GM12872 (cell line): ENCODE measurements around the gene ARMH2.

Experiments
- CTCF ChIP-seq: IDR thresholded peaks from 3 replicates; pipeline ENCODE4 v1.5.1; 2011; ENCODE audit warnings: low read depth, mild to moderate bottlenecking, low read length, moderate library complexity; ENCODE audit not compliant: insufficient read depth

ARMH2 gene

DNA sequence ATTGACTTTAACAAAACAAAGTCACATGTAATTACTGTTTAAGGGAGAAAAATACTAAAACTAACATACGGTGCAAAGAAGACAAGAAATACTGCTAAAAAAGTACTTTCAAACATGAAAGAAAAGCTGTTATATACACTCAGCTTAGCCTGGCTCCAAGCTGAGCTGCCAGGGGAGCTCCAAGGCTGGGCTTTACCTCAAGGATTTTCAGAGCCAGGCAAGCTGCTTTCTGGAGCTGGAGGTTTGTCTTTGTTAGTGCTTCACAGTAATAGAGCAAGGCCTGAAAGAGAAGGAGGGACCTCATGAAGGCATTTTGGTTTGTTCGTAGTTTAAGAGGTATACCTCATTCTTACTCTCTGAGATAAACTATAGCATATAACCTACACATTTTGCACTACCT lies 19.6 kb upstream of the ARMH2 start:
- no peak for TF ChIP-seq CTCF

- no peak for TF ChIP-seq CTCF
Observed at GRCh38 chr6:24809728-24810127, 11.0 kb upstream of the ARMH2 start.

DNA sequence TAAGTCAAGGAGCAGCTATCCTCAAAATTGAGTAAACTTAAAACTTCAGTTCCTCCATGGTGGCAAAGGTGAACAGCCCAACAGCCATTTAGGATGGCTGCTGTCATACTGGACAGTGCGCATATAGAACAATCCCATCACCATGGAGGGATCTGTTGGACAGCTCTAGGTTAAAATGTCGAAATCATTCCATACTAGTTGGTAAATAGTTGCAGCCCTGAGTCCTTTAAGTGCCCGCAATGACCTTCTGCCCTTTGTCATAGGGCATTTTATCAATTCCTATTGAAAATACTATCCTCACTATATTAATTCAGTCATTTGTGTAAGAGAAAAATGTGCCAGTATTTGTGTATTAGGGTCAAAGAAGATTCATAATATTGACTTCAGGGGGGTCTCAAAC lies 8.9 kb upstream of the ARMH2 start:
- TF ChIP-seq CTCF, result no peak

DNA sequence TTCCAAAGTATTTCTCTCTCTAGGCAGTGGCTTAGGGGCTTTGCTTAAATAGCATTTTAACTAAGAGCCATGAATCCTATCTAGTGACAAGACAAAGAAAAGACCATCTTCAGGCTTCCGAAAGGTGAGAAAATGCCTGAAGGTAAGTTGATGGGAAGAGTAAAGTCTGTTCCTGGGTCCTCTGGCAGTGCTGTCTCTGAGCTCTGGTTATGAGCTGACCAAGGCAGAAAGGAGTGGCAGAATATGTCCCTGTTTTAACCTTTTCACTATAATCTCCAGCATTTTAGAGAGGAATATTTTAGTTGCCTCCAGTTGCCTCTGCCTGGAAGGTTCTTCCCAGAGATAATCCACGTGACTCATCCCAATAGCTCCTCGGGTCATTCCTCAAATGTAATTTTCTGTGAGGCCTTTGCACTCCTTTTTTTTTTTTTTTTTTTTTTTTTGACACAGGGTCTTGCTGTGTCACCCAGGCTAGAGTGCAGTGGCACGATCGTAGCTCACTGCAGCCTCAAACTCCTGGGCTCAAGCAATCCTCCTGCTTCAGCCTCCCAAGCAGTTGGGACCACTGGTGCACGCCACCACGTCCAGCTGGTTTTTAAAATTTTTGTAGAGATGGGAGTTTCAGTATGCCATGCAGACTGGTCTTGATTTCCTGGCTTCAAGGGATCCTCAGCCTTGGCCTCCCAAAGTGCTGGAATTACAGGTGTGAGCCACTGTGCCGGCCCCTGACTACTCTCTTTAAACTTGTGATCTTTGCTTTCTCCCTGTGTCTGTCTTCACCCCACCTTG lies 3.7 kb upstream of the ARMH2 start:
- TF ChIP-seq CTCF, result no peak

- no peak for TF ChIP-seq CTCF
Observed at GRCh38 chr6:24799541-24799915, 811 bp upstream of the ARMH2 start.

- no peak for TF ChIP-seq CTCF
Observed at GRCh38 chr6:24797596-24798216, 1.0 kb downstream of the ARMH2 start.

DNA sequence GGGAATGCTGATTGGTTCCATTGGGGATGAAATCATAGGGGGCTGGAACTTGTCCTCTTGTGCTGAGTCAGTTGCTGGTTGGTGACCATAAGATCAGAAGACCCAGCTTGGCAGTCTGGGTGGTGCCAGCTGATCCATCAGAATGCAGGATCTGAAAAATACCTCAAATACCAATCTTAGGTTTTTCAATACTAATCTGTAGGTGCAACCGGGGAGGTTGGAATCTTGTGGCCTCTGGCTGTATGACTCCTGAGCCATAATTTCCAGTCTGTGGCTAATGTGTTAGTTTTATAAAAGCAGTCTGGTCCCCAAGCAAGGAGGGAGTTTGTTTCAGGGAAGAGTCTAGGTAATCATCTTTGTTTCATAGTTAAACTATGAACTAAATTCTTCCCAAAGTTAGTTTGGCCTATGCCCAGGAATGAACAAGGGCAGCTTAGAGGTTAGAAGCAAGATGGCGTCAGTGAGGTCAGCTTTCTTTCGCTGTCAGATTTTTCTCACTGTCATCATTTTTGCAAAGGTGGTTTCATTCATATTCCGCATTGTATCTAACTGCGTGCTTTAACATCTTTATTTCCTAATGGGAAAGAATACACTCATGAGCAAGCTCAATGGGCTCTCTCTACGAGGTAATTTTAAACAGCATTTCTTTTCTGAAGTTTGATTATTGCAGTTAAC lies 2.0 kb downstream of the ARMH2 start:
- no peak for TF ChIP-seq CTCF
